Heart left ventricle (tissue), 13 donors: ENCODE data around the gene STK4.

Experiments used
- CTCF ChIP-seq, 12 donors: fragments of 200-600 bp; sonication (generic) in 4 of 12; IDR thresholded peaks; one replicate each; pipeline versions ENCODE4 v1.5.0 to v1.8.0; 2018 to 2022; ENCODE audit warnings: antibody characterized with exemption in 12 of 12, mild to moderate bottlenecking in 5 of 12
- POLR2A ChIP-seq, 2 donors: fragments of 450-650 bp; IDR thresholded peaks; one replicate each; pipeline ENCODE4 v1.6.1; 2017; ENCODE audit warnings: antibody characterized with exemption in 2 of 2, mild to moderate bottlenecking in 2 of 2, moderate library complexity in 2 of 2
- donor health status: ischemic (EF 13 %, LVEDD 7.1; RV severe dilation, severe dysfunction).
- donor health status: DM: no; HTN: yes; CAD: no.
- donor health status: DM: no; HTN: no; CAD: no.
- donor health status: ischemic (EF 25% LVEDD 6.9; RV normal size, moderate dysfunction).
- donor health status: ischemic (EF 25% LVEDD 5.7; RV mildly dilated, moderate dysfunction).
- donor health status: ischemic (EF 35%, LVEDD 5.7; RV mildly dilated, moderate dysfunction).
- donor health status: nonischemic (EF 11% LVEDD 7.7; RV severe dilation, severe dysfunction).
- donor health status: DM: yes; HTN: yes; CAD: no.
- donor health status: PGD.
- donor health status: ischemic (EF 29% LVEDD 5.4; RV normal size, mild dysfunction).
- donor health status: nonischemic (EF 23%, LVEDD 6.1; RV moderate dilation, normal function).

GRCh38 chr20:45114465-45115385 is 148.4 kb downstream of the STK4 start, which contains the start of gene WFDC5:
- TF ChIP-seq CTCF (IDR thresholded peaks at IDR 0.05) (no peak), POLR2A (IDR thresholded peaks at IDR 0.05) (no peak)
